Fibroblast of skin of left quadriceps (primary cell): ENCODE results near the gene INHBE.
"Not testable (repeated sequence)": the region's sequence is repeated elsewhere in the genome, so short reads cannot be mapped to it uniquely, and the experiment has no call there.

Experiments used
- DNase-seq, 2 experiments: peaks; one replicate each; pipeline ENCODE4 v3.0.0-alpha.2; 2013; ENCODE audit warnings: low read depth in 2 of 2

INHBE gene

GRCh38 chr12:57496822-57497221 is 41.7 kb downstream of the INHBE start:
- DNase-seq: no peak

- DNase-seq: no peak
Measured at GRCh38 chr12:57497223-57498131, 42.4 kb downstream of the INHBE start.

- DNase-seq: no peak
Measured at GRCh38 chr12:57498132-57498502, 43.0 kb downstream of the INHBE start.

- no peak for DNase-seq
Measured at GRCh38 chr12:57498571-57498970, 43.5 kb downstream of the INHBE start.

- DNase-seq: no peak
Measured at GRCh38 chr12:57500213-57500612, 45.1 kb downstream of the INHBE start.

GRCh38 chr12:57502311-57502969 is 47.3 kb downstream of the INHBE start:
- not testable (repeated sequence) for DNase-seq

GRCh38 chr12:57506541-57506940 is 51.4 kb downstream of the INHBE start:
- DNase-seq: not testable (repeated sequence)
